Measurements from ENCODE around the gene MCUR1. TPM values are rescaled to one million over a fixed set of nuclear protein-coding genes. Genes with fewer than 3 reads are reported as not detected.
"Not testable (repeated sequence)": the region's sequence is repeated elsewhere in the genome, so short reads cannot be mapped to it uniquely, and the experiment has no call there.

Gene MCUR1
- total RNA-seq, 2 donors from 2014 or later = 33.8 to 38.6 TPM

GRCh38 chr6:13851803-13852202 lies 37.4 kb upstream of the MCUR1 start:
- Mint-ChIP-seq H3K9me3 (peaks cover 16% of the 10 kb centered on the region), H3K27me3 (ENCODE audit: insufficient read depth) (peaks cover 2% of the 10 kb centered on the region), H3K4me3 (no peak overlapping the region), H3K27ac (no peak overlapping the region), H3K36me3 (ENCODE audit: low read depth) (no peaks in the 10 kb centered on the region), H3K4me1 (peaks cover 15% of the 10 kb centered on the region)
- Histone ChIP-seq H3K9ac (ENCODE audit: extremely low read depth, low read length, poor library complexity, severe bottlenecking) (no peak overlapping the region), H3K36me3 (ENCODE audit: control insufficient read depth, insufficient read depth, low read length) (no peaks in the 10 kb centered on the region), H3K4me3 (ENCODE audit: low read length) (no peak overlapping the region), H3K27ac (ENCODE audit: low read depth, low read length) (no peak overlapping the region), H3K27me3 (ENCODE audit: control insufficient read depth, insufficient read depth, low read length, poor library complexity, severe bottlenecking) (no peaks in the 10 kb centered on the region), H3K9me3 (ENCODE audit: control insufficient read depth, low read length) (peaks cover 31% of the 10 kb centered on the region), H3K4me1 (ENCODE audit: control insufficient read depth, insufficient read depth, low read length) (no peaks in the 10 kb centered on the region)
- DNase-seq = no peak
- TF ChIP-seq, protein P1, sequence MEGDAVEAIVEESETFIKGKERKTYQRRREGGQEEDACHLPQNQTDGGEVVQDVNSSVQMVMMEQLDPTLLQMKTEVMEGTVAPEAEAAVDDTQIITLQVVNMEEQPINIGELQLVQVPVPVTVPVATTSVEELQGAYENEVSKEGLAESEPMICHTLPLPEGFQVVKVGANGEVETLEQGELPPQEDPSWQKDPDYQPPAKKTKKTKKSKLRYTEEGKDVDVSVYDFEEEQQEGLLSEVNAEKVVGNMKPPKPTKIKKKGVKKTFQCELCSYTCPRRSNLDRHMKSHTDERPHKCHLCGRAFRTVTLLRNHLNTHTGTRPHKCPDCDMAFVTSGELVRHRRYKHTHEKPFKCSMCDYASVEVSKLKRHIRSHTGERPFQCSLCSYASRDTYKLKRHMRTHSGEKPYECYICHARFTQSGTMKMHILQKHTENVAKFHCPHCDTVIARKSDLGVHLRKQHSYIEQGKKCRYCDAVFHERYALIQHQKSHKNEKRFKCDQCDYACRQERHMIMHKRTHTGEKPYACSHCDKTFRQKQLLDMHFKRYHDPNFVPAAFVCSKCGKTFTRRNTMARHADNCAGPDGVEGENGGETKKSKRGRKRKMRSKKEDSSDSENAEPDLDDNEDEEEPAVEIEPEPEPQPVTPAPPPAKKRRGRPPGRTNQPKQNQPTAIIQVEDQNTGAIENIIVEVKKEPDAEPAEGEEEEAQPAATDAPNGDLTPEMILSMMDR (conservative IDR thresholded peaks at IDR 0.05) = no peak
- 88 to 100% methylated on average over 1 to 2 of the region's 2 CpGs for WGBS, 2 experiments (ENCODE audit: insufficient coverage in 1 of 2, insufficient read length in 1 of 2)

GRCh38 chr6:13851330-13851729 lies 37.0 kb upstream of the MCUR1 start:
- no peak overlapping the region for H3K4me3 Mint-ChIP-seq
- no peak for DNase-seq
- TF ChIP-seq, protein P1 (conservative IDR thresholded peaks at IDR 0.05) = no peak
- no peak overlapping the region for H3K27ac ChIP-seq (ENCODE audit: low read depth, low read length)
- no peak overlapping the region for H3K9ac ChIP-seq (ENCODE audit: extremely low read depth, low read length, poor library complexity, severe bottlenecking)
- no peak overlapping the region for H3K4me3 ChIP-seq (ENCODE audit: low read length)
- peaks cover 31% of the 10 kb centered on the region for H3K9me3 ChIP-seq (ENCODE audit: control insufficient read depth, low read length)
- no peaks in the 10 kb centered on the region for H3K27me3 ChIP-seq (ENCODE audit: control insufficient read depth, insufficient read depth, low read length, poor library complexity, severe bottlenecking)
- no peak overlapping the region for H3K27ac Mint-ChIP-seq
- peaks cover 16% of the 10 kb centered on the region for H3K9me3 Mint-ChIP-seq
- no peaks in the 10 kb centered on the region for H3K36me3 Mint-ChIP-seq (ENCODE audit: low read depth)
- 97 to 100% methylated on average over 1 to 2 of the region's 3 CpGs for WGBS, 2 experiments (ENCODE audit: insufficient coverage in 1 of 2, insufficient read length in 1 of 2)
- no peaks in the 10 kb centered on the region for H3K36me3 ChIP-seq (ENCODE audit: control insufficient read depth, insufficient read depth, low read length)
- H3K4me1 ChIP-seq (ENCODE audit: control insufficient read depth, insufficient read depth, low read length) = no peaks in the 10 kb centered on the region
- H3K4me1 Mint-ChIP-seq = peaks cover 16% of the 10 kb centered on the region
- peaks cover 2% of the 10 kb centered on the region for H3K27me3 Mint-ChIP-seq (ENCODE audit: insufficient read depth)

DNA sequence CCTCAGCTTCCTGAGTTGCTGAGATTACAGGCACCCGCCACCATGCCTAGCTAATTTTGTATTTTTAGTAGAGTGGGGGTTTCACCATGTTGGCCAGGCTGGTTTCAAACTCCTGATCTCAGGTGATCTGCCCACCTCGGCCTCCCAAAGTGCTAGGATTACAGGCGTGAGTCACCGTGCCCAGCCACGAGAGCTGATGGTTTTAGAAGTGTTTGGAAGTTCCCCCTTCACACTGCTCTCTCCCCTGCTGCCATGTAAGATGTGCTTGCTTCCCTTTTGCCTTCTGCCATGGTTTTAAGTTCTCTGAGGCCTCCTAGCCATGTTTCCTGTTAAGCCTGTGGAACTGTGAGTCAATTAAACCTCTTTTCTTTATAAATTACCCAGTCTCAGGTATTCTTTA lies 36.3 kb upstream of the MCUR1 start:
- DNase-seq; H3K9ac ChIP-seq (ENCODE audit: extremely low read depth, low read length, poor library complexity, severe bottlenecking); H3K4me3 Mint-ChIP-seq; H3K27me3 Mint-ChIP-seq (ENCODE audit: insufficient read depth); H3K27ac Mint-ChIP-seq; H3K36me3 Mint-ChIP-seq (ENCODE audit: low read depth); H3K27ac ChIP-seq (ENCODE audit: low read depth, low read length); H3K27me3 ChIP-seq (ENCODE audit: control insufficient read depth, insufficient read depth, low read length, poor library complexity, severe bottlenecking); H3K4me1 ChIP-seq (ENCODE audit: control insufficient read depth, insufficient read depth, low read length); H3K4me3 ChIP-seq (ENCODE audit: low read length); H3K36me3 ChIP-seq (ENCODE audit: control insufficient read depth, insufficient read depth, low read length): not testable (repeated sequence)
- peaks cover 30% of the 10 kb centered on the region for H3K9me3 ChIP-seq (ENCODE audit: control insufficient read depth, low read length)
- Mint-ChIP-seq H3K9me3 (peaks cover 16% of the 10 kb centered on the region), H3K4me1 (peaks cover 16% of the 10 kb centered on the region)
- WGBS, 2 experiments (ENCODE audit: insufficient coverage in 1 of 2, insufficient read length in 1 of 2) = 92 to 100% methylated on average over 1 to 5 of the region's 5 CpGs

DNA sequence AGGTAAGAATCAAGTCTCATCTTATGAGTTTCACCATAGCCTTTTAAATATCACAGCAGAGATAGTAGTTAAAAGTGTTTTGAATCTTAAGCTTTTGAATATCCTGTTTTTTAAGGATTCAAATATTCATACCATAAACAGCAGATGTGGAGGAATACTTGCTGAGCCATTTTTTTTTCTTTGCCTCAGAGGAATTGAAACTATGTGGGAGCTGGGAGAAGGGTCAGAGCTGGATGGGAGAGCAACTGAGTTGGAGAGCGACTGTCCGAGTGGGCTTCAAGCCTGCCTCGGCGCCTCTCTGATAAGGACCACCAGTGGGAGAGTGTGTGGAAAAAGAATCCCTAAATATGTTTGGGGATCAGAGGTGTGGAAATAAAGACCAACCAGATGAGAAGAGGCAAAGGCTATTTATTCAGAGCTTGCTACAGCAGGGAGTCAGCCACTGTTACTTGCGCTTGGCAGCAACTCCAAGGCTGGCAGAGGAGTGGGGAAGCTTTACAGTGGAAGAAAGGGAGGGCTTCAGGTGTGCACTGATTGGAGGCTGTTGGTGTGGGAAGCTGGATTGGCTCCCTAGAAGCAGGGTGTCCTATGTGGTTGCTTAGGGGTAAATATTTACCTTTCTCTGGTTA lies 34.3 kb upstream of the MCUR1 start:
- Mint-ChIP-seq H3K27me3 (ENCODE audit: insufficient read depth) (no peaks in the 10 kb centered on the region), H3K36me3 (ENCODE audit: low read depth) (no peaks in the 10 kb centered on the region), H3K4me3 (no peak overlapping the region), H3K27ac (peak overlapping the region; percentile 45), H3K9me3 (no peaks in the 10 kb centered on the region), H3K4me1 (peaks cover 16% of the 10 kb centered on the region)
- Histone ChIP-seq H3K4me1 (ENCODE audit: control insufficient read depth, insufficient read depth, low read length) (no peaks in the 10 kb centered on the region), H3K36me3 (ENCODE audit: control insufficient read depth, insufficient read depth, low read length) (no peaks in the 10 kb centered on the region), H3K9me3 (ENCODE audit: control insufficient read depth, low read length) (peaks cover 11% of the 10 kb centered on the region), H3K27me3 (ENCODE audit: control insufficient read depth, insufficient read depth, low read length, poor library complexity, severe bottlenecking) (no peaks in the 10 kb centered on the region), H3K27ac (ENCODE audit: low read depth, low read length) (no peak overlapping the region), H3K4me3 (ENCODE audit: low read length) (no peak overlapping the region), H3K9ac (ENCODE audit: extremely low read depth, low read length, poor library complexity, severe bottlenecking) (no peak overlapping the region)
- TF ChIP-seq, protein P1 (conservative IDR thresholded peaks at IDR 0.05) = no peak
- WGBS, 2 experiments (ENCODE audit: insufficient coverage in 1 of 2, insufficient read length in 1 of 2) = 90 to 91% methylated on average over 5 of the region's 5 CpGs
- no peak for DNase-seq

All from endodermal cell (in vitro differentiated cells).